Duodenal mucosa (tissue), 2 donors: ENCODE results near the gene TBC1D14.
"Not testable (repeated sequence)": the region's sequence is repeated elsewhere in the genome, so short reads cannot be mapped to it uniquely, and the experiment has no call there.

ENCODE experiments used
- H3K27ac ChIP-seq: one replicate; pipeline ENCODE4 v1.7.0; 2013; ENCODE audit warnings: low read depth, low read length
- H3K27me3 ChIP-seq, 2 donors: one replicate each; pipeline ENCODE4 v1.7.0; 2013; ENCODE audit warnings: low read length in 2 of 2, control low read depth in 1 of 2; ENCODE audit not compliant: insufficient read depth in 2 of 2, control insufficient read depth in 1 of 2
- H3K36me3 ChIP-seq, 2 donors: one replicate each; pipeline ENCODE4 v1.7.0; 2013; ENCODE audit warnings: low read length in 2 of 2, control low read depth in 1 of 2; ENCODE audit not compliant: insufficient read depth in 2 of 2, control insufficient read depth in 1 of 2
- H3K4me1 ChIP-seq, 2 donors: one replicate each; pipeline ENCODE4 v1.7.0; 2013; ENCODE audit warnings: low read length in 2 of 2, control low read depth in 1 of 2; ENCODE audit not compliant: insufficient read depth in 2 of 2, control insufficient read depth in 1 of 2
- H3K4me3 ChIP-seq, 2 donors: one replicate each; pipeline ENCODE4 v1.7.0; 2013; ENCODE audit warnings: low read length in 2 of 2, low read depth in 1 of 2
- H3K9ac ChIP-seq, 2 donors: one replicate each; pipeline ENCODE4 v1.7.0; 2013; ENCODE audit warnings: low read length in 2 of 2, low read depth in 1 of 2
- H3K9me3 ChIP-seq, 2 donors: one replicate each; pipeline ENCODE4 v1.7.0; 2013; ENCODE audit warnings: low read length in 2 of 2, control low read depth in 1 of 2; ENCODE audit not compliant: control insufficient read depth in 1 of 2

TBC1D14 gene

DNA sequence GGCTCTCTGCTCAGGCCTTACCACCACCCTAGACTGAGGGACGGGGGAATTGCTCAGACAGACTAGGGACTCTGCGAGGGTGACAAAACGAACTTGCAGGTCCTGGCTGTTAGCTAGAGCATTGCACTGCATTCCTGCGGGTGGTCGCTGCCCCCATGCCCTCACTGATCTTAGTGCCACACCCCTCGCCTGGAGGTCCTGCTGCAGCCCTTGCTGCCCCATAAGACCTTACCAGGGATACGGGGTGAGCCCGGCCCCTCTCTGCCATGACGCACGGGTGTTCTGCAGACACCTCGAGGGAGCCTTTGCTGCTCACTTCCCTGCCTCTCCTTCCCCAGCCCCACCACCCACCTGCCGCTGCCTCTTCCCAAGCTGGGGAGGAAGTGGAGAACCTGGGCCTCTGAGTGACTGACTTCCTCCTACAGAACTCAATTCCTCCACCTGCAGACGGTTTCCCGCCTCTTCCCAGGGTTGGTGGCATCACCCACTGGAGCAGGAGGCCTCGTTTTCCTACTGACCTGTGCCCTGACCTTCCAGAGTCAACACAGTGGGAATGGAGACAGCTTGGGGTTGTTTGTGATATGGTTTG lies 19.8 kb upstream of the TBC1D14 start:
- peaks cover 42 to 53% of the 10 kb centered on the region in 2 donors for H3K4me1 ChIP-seq
- no peak overlapping the region for H3K27ac ChIP-seq

GRCh38 chr4:6890358-6890757 lies 19.3 kb upstream of the TBC1D14 start:
- Histone ChIP-seq H3K4me1 (peaks cover 42 to 53% of the 10 kb centered on the region in 2 donors), H3K36me3 (no peaks in the 10 kb centered on the region), H3K9ac (no peak overlapping the region), H3K9me3 (peaks cover 0 to 9% of the 10 kb centered on the region in 2 donors), H3K4me3 (no peak overlapping the region), H3K27me3 (no peaks in the 10 kb centered on the region), H3K27ac (no peak overlapping the region)

More for the DNA sequence above, 19.8 kb upstream of the TBC1D14 start:
- no peaks in the 10 kb centered on the region for H3K36me3 ChIP-seq
- peaks cover 0 to 9% of the 10 kb centered on the region in 2 donors for H3K9me3 ChIP-seq
- no peak overlapping the region for H3K4me3 ChIP-seq
- no peak overlapping the region for H3K9ac ChIP-seq
- no peaks in the 10 kb centered on the region for H3K27me3 ChIP-seq

DNA sequence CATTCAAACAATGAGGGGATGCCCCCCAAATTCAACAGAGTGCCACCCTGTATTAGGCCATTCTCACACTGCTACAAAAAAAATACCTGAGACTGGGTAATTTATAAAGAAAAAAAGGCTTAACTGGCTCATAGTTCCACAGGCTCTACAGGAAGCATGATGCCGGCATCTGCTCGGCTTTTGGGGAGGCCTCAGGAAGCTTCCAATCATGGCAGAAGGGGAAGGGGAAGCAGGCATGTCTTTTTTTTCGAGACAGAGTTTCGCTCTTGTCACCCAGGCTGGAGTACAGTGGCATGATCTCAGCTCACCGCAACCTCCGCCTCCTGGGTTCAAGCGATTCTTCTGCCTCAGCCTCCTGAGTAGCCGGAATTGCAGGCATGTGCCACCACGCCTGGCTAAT lies 18.7 kb upstream of the TBC1D14 start:
- not testable (repeated sequence) for H3K9ac ChIP-seq, H3K9me3 ChIP-seq, H3K27me3 ChIP-seq, H3K36me3 ChIP-seq, H3K4me3 ChIP-seq, H3K27ac ChIP-seq
- peaks cover 38 to 48% of the 10 kb centered on the region in 2 donors for H3K4me1 ChIP-seq

- H3K4me3 ChIP-seq = peak overlapping the region in 1 of 2 donors; percentile 49
- peak overlapping the region in 1 of 2 donors; percentile 35 for H3K9ac ChIP-seq
- H3K36me3 ChIP-seq = no peaks in the 10 kb centered on the region
- H3K4me1 ChIP-seq = peaks cover 32 to 42% of the 10 kb centered on the region in 2 donors
- H3K9me3 ChIP-seq = peaks cover 0 to 9% of the 10 kb centered on the region in 2 donors
- H3K27ac ChIP-seq = no peak overlapping the region
- H3K27me3 ChIP-seq = no peaks in the 10 kb centered on the region
Observed at GRCh38 chr4:6891436-6892170, 18.0 kb upstream of the TBC1D14 start.

DNA sequence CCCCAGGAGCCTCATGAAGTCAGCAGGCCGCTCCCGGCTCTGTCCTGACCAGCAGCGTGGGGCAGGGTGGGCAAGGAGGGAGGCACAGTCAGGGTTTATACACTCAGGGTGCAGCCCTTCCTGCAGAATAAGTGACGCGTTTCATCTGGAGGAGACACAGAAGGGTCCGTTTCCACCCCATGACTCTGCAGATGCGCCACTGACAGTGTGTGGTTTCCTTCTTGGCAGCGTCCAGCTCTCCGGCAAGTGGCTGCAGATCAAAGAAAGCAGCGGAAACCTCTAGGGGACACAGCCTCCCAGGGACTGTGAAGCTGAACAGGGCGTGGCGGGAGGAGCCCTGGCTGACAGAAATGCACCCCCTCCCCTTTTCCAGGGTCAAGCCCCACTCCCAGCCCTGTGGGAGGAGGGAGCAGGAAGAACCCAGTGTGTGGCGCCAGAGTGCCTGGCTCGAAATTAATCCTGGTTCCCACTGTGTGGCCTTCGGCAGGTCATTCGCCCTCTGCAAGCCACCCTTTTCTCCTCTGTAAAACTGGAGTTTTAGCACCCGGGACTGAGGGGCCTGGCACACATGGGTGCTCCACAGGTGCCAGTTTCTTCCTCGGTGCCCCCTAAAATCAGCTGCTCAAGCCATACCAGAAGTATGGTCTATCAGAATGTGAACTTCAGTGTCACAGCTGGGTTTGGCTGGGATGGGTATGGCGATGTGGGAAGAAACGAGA lies 17.3 kb upstream of the TBC1D14 start:
- Histone ChIP-seq H3K9ac (peak overlapping the region in 1 of 2 donors; percentile 35), H3K36me3 (no peaks in the 10 kb centered on the region), H3K27ac (peak overlapping the region; percentile 8), H3K4me3 (peak overlapping the region; percentile 45 to 49), H3K27me3 (no peaks in the 10 kb centered on the region), H3K9me3 (peaks cover 0 to 9% of the 10 kb centered on the region in 2 donors), H3K4me1 (peaks cover 31 to 38% of the 10 kb centered on the region in 2 donors)

- Histone ChIP-seq H3K4me1 (peaks cover 31 to 38% of the 10 kb centered on the region in 2 donors), H3K36me3 (no peaks in the 10 kb centered on the region), H3K27ac (peak overlapping the region; percentile 8), H3K9me3 (peaks cover 0 to 9% of the 10 kb centered on the region in 2 donors), H3K4me3 (no peak overlapping the region), H3K27me3 (no peaks in the 10 kb centered on the region), H3K9ac (peak overlapping the region in 1 of 2 donors; percentile 12)
Observed at GRCh38 chr4:6892909-6893202, 16.8 kb upstream of the TBC1D14 start.

- Histone ChIP-seq H3K27ac (peak overlapping the region; percentile 61), H3K4me3 (no peak overlapping the region), H3K9me3 (peaks cover 0 to 9% of the 10 kb centered on the region in 2 donors), H3K4me1 (peaks cover 31% of the 10 kb centered on the region in 2 donors), H3K36me3 (no peaks in the 10 kb centered on the region), H3K27me3 (no peaks in the 10 kb centered on the region), H3K9ac (peak overlapping the region; percentile 12 to 41)
Observed at GRCh38 chr4:6893449-6894085, 16.1 kb upstream of the TBC1D14 start.

DNA sequence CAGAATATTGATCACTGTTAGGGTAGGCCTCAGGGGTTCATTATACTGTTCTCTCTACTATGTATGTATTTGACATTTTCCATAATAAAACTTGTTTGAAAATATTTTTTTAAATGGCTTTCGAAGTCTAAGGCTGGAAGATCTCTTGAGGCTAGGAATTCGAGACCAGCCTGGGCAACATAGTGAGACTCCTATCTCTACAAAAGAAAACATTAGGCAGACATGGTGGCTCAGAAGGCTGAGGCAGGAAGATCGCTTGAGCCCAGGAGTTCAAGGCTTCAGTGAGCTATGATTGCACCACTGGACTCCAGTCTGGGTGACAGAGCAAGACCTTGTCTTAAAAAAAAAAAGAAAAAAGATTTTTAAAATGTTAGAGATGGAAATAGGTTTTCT lies 15.5 kb upstream of the TBC1D14 start:
- peaks cover 0 to 9% of the 10 kb centered on the region in 2 donors for H3K9me3 ChIP-seq
- H3K9ac ChIP-seq = no peak overlapping the region
- H3K4me3 ChIP-seq = no peak overlapping the region
- H3K27me3 ChIP-seq = no peaks in the 10 kb centered on the region
- no peaks in the 10 kb centered on the region for H3K36me3 ChIP-seq
- H3K4me1 ChIP-seq = peaks cover 31% of the 10 kb centered on the region in 2 donors
- H3K27ac ChIP-seq = no peak overlapping the region

- Histone ChIP-seq H3K4me3 (no peak overlapping the region), H3K36me3 (no peaks in the 10 kb centered on the region), H3K27ac (no peak overlapping the region), H3K4me1 (peaks cover 31% of the 10 kb centered on the region in 2 donors), H3K9ac (no peak overlapping the region), H3K27me3 (no peaks in the 10 kb centered on the region), H3K9me3 (peaks cover 0 to 9% of the 10 kb centered on the region in 2 donors)
Observed at GRCh38 chr4:6894528-6895498, 14.8 kb upstream of the TBC1D14 start.
